GM06990 (cell line): ENCODE data around the gene PABPN1.
A peak's percentile ranks its signal among the peaks of the same experiment; 100 is the strongest.

ENCODE experiments used
- DNase-seq: peaks from one replicate; pipeline ENCODE4 v3.0.0-alpha.2; 2011; ENCODE audit not compliant: insufficient read length; ENCODE audit errors: extremely low read depth
- H3K27me3 ChIP-seq: replicated peaks from 2 replicates; pipeline ENCODE4 v1.6.0; 2011; ENCODE audit warnings: low read length; ENCODE audit not compliant: control insufficient read depth, insufficient read depth
- H3K36me3 ChIP-seq: 2 replicates; pipeline ENCODE4 v1.5.1; 2011; ENCODE audit warnings: low read length; ENCODE audit not compliant: control insufficient read depth, insufficient read depth
- H3K4me3 ChIP-seq: replicated peaks from 2 replicates; pipeline ENCODE4 v1.5.1; 2011; ENCODE audit warnings: low read depth, mild to moderate bottlenecking, control low read depth, low read length
- CTCF ChIP-seq: IDR thresholded peaks from 2 replicates; pipeline ENCODE4 v1.5.1; 2011; ENCODE audit warnings: low read length, control low read depth, mild to moderate bottlenecking, inconsistent platforms; ENCODE audit not compliant: insufficient read depth, poor library complexity, severe bottlenecking

PABPN1 gene

DNA sequence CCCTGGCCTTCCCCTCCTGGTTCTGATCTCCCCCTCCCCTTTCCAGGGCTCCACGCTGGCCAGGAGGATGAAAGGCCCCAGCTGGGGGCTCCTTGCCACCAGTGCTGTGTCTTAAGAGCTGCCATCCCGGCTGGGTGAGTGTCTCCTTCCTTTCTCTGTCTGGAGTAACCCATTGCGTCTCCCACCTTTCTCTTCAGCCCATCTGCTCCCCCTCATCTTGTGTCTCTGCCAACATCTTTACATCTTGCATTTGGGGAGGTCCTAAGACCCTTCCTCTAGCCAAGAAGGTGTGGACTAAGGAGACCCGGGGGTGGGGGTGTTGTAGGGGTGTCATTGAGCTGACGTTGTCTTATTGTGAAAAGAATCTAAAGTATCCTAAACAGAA, 14.1 kb upstream of the PABPN1 start:
- Histone ChIP-seq H3K27me3 (no peaks in the 10 kb centered on the region), H3K4me3 (peak overlapping the region; percentile 95), H3K36me3 (peaks cover 12% of the 10 kb centered on the region)
- no peak for TF ChIP-seq CTCF
- DNase-seq, result no peak

- Histone ChIP-seq H3K4me3 (peak overlapping the region; percentile 95), H3K27me3 (no peaks in the 10 kb centered on the region), H3K36me3 (peaks cover 12% of the 10 kb centered on the region)
- no peak for TF ChIP-seq CTCF
- DNase-seq, result no peak
Measured at GRCh38 chr14:23307687-23308644, 13.3 kb upstream of the PABPN1 start.

GRCh38 chr14:23308721-23309445, 12.4 kb upstream of the PABPN1 start:
- Histone ChIP-seq H3K27me3 (no peaks in the 10 kb centered on the region), H3K36me3 (peaks cover 12% of the 10 kb centered on the region), H3K4me3 (no peak overlapping the region)
- no peak for DNase-seq
- no peak for TF ChIP-seq CTCF

DNA sequence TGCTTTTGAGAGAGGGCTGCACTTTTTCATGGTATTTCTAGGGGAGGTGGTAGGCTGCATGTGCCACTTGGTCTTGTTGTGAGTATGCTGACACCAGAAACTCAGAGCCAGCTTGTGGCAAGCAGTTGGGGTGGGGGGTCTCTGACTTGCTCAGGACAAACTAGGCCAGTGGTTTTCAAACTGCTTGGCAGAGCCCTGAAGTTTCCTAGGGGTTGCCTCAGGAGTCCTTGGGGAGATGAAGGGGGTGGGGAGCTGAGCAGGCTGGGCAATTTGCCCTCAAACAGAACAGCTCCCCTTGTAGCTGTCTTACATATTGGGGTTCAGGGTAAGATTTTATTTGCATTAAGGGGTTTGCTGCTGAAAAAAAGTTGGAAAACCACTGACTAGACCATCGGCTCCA, 10.7 kb upstream of the PABPN1 start:
- H3K4me3 ChIP-seq, result no peak overlapping the region
- TF ChIP-seq CTCF, result no peak
- no peak for DNase-seq
- peaks cover 12% of the 10 kb centered on the region for H3K36me3 ChIP-seq
- H3K27me3 ChIP-seq, result no peaks in the 10 kb centered on the region

DNA sequence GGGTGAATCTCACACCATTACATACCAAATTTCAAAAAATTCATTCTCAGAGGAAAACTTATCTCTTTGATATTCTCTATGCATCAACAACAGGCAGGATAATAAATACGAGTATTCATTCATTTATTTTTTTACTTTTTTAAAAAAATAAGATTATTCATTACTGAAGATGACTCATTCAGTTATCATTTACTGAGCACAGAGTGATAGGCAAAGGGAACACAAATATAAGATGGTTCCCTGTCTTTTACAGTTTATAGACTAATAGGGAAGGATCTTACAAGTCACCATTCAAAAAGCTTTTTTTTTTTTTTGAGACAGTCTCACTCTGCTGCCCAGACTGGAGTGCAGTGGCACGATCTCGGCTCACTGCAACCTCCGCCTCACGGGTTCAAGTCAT, 5.0 kb upstream of the PABPN1 start:
- TF ChIP-seq CTCF, result no peak
- DNase-seq, result no peak
- H3K4me3 ChIP-seq, result no peak overlapping the region
- H3K36me3 ChIP-seq, result no peaks in the 10 kb centered on the region; the same call in 1 of the 2 replicates
- H3K27me3 ChIP-seq, result no peaks in the 10 kb centered on the region
